Adrenal gland (tissue), 5 donors: ENCODE measurements around the gene RET.

Experiments
- POLR2A ChIP-seq, 2 donors: fragments of 450-650 bp; IDR thresholded peaks; one replicate each; pipeline ENCODE4 v1.6.1; 2017; ENCODE audit warnings: antibody characterized with exemption in 2 of 2, mild to moderate bottlenecking in 2 of 2, moderate library complexity in 1 of 2
- TF ChIP-seq, protein P1 (sequence below), 6 experiments: fragments of 450-650 bp in 4 of 6; fragments of 200-600 bp in 2 of 6; sonication (generic) in 1 of 6; IDR thresholded peaks; 1 replicate in 5 of 6; 2 replicates in 1 of 6; pipeline versions ENCODE4 v1.5.1 to v1.8.0; 2016 to 2021; ENCODE audit warnings: antibody characterized with exemption in 6 of 6, mild to moderate bottlenecking in 2 of 6, moderate library complexity in 1 of 6
- donor health status: DM: no; HTN: no; CAD: no.

DNA sequence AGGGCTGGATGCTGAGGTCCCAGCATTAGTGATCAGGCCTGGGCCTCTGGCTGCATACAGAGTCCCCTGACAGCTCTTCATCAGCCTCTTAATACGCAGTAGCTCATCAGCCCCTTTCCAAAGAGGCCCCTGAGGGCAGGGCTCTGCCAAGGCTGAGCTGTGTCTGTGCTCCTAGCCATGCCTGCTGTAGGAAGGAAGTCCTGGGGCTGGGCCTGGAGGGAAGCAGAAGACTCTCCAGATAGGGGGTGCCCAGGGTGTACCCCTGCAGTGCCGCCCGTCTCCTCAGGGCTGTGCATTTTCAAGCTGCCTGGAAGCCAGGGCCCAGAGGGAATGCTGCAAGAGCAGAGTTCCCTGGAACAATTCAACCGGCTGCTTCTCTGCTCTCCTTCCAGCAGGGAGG is 7.3 kb upstream of the RET start:
- TF ChIP-seq, protein P1, sequence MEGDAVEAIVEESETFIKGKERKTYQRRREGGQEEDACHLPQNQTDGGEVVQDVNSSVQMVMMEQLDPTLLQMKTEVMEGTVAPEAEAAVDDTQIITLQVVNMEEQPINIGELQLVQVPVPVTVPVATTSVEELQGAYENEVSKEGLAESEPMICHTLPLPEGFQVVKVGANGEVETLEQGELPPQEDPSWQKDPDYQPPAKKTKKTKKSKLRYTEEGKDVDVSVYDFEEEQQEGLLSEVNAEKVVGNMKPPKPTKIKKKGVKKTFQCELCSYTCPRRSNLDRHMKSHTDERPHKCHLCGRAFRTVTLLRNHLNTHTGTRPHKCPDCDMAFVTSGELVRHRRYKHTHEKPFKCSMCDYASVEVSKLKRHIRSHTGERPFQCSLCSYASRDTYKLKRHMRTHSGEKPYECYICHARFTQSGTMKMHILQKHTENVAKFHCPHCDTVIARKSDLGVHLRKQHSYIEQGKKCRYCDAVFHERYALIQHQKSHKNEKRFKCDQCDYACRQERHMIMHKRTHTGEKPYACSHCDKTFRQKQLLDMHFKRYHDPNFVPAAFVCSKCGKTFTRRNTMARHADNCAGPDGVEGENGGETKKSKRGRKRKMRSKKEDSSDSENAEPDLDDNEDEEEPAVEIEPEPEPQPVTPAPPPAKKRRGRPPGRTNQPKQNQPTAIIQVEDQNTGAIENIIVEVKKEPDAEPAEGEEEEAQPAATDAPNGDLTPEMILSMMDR (IDR thresholded peaks at IDR 0.05), result no peak
- TF ChIP-seq POLR2A (IDR thresholded peaks at IDR 0.05), result no peak
